ENCODE results near the gene KAZN. TPM values are rescaled to one million over a fixed set of nuclear protein-coding genes. Genes with fewer than 3 reads are reported as not detected.

The KAZN gene
- total RNA-seq, 1 experiment from 2014 or later, result 6.9 TPM

DNA sequence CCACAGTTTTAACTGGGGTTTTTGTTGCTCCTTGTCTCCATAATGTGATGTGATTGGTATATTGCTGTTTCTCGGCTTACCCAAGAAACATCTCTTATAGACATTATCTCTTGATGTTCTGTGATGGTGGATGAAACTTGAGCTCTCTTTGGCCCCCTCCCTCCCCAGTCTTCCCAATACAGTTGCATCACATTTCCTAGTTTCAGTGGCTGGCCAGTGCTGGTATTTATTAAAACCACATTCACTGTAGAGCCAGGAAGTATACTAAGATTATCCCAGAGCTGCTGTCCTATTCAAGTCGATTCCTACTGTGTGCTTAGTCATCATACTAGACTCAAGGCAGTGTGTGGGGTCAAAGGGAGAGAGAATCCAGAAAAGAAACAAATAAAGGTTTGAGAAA is 244.4 kb downstream of the KAZN start:
- Histone ChIP-seq H3K36me3 (replicated peaks; ENCODE audit: control insufficient read depth, insufficient read depth, low read length) (no peaks in the 10 kb centered on the region), H3K4me3 (ENCODE audit: insufficient read depth, low read depth, low read length) (no peak overlapping the region), H3K27me3 (ENCODE audit: control insufficient read depth, insufficient read depth, low read length) (no peaks in the 10 kb centered on the region)
- no peak for DNase-seq

DNA sequence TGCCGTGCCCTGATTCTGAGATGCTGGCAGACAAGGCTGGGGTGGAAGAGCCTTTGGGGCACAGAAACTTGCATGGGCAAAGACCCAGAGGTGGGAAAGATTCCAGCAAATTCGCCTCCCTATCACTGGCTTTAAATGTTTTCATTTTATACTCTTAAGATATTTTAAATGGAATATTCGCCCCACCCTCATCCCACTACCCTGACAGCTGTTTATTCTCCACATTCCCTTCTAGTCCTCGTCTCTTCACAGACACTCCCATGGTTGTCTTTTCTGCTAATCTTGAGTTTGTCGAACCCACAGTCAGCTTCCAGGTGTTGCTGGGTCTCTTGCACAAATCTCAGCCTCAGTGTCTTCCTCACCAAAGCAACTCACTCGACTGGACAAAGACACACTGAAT is 245.0 kb downstream of the KAZN start:
- Histone ChIP-seq H3K4me3 (ENCODE audit: insufficient read depth, low read depth, low read length) (no peak overlapping the region), H3K36me3 (replicated peaks; ENCODE audit: control insufficient read depth, insufficient read depth, low read length) (no peaks in the 10 kb centered on the region), H3K27me3 (ENCODE audit: control insufficient read depth, insufficient read depth, low read length) (no peaks in the 10 kb centered on the region)
- DNase-seq, result no peak

DNA sequence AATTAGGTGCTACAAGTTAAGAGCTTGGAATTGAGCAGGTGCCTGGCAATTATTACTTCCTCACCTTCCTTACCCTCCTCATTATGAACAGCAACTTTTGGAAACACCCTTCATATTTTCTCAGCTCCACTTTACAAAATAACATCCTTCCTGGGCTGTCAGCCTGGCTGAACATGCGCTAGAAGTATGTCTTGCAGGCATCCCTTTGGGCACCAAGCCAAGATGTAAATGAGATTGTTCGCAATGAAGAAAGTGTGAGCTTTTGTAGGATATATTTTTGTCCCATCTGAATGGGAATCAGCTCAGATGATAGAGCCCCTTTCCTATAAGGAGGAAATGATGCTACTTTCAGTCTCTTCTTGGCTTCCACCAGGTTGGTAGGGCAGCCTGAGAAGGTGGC is 245.9 kb downstream of the KAZN start:
- DNase-seq, result no peak
- Histone ChIP-seq H3K4me3 (ENCODE audit: insufficient read depth, low read depth, low read length) (no peak overlapping the region), H3K36me3 (replicated peaks; ENCODE audit: control insufficient read depth, insufficient read depth, low read length) (no peaks in the 10 kb centered on the region), H3K27me3 (ENCODE audit: control insufficient read depth, insufficient read depth, low read length) (no peaks in the 10 kb centered on the region)

DNA sequence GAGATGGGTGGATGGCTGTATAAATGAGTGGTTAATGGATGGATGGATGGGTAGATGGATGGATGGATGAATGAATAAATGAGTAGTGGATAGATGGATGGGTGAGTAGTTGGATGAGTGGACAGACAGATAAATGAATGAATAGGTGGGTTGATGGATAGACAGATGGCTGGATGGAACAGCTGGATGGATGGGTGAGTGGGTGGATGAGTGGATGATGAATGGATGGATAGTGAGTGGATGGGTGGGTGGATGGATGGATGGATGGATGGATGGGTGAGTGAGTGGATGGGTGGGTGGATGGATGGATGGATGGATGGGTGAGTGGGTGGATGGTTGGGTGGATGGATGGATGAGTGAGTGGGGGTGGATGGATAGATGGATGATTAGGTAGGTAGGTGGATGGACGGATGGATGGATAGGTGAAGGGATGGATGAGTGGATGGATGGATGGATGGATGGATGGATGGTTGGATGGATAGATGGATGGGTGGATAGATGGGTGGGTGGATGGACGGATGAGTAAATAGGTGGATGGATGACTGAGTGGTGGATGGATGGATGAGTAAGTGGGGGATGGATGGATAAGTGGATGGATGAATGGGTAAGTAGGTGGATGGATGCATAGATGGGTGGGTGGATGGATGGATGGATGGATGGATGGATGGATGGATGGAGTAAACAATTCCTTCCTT is 246.6 kb downstream of the KAZN start:
- H3K27me3 ChIP-seq (ENCODE audit: control insufficient read depth, insufficient read depth, low read length), result no peaks in the 10 kb centered on the region
- no peaks in the 10 kb centered on the region for H3K36me3 ChIP-seq (replicated peaks; ENCODE audit: control insufficient read depth, insufficient read depth, low read length)
- H3K4me3 ChIP-seq (ENCODE audit: insufficient read depth, low read depth, low read length), result no peak overlapping the region
- DNase-seq, result no peak

DNA sequence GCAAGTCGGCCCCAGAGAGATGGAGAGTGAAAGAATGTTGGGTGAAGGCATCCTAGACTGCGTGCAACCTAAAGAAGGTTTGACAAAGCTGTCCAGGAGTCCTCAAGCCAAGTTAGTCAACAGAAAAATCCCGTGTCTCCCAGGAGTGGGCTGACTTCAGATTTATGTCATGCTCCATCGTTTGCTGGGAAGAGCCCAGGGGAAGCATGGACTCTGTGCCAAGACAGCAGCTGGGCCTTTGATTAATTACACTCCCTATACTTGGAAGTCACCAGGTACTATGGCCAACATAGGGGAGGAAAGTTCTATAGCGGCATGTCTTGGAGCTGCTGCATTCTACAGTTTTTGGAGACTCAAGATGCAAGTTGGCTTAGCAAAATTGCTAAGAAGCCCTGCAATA is 247.4 kb downstream of the KAZN start:
- H3K36me3 ChIP-seq (replicated peaks; ENCODE audit: control insufficient read depth, insufficient read depth, low read length), result no peaks in the 10 kb centered on the region
- H3K27me3 ChIP-seq (ENCODE audit: control insufficient read depth, insufficient read depth, low read length), result no peaks in the 10 kb centered on the region
- H3K4me3 ChIP-seq (ENCODE audit: insufficient read depth, low read depth, low read length), result no peak overlapping the region
- DNase-seq, result no peak

DNA sequence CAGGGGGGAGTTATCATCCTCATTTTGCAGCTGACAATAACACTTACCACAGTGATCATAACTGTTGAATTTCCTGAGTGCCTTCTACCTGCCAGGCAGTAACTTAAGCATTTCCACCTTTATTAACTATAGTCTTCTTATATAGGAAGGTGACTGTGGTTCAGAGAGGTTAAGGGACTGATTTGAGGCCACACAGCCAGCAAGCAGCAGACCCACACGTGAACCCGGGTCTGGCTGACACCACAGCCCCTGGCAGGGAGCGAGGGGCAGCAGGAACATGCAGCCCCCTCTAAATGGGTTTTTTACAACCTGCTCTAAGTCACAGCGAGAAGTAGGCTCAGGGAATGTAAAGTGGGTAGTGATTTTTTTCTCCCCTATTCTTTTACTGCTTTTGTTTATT is 248.2 kb downstream of the KAZN start:
- Histone ChIP-seq H3K4me3 (ENCODE audit: insufficient read depth, low read depth, low read length) (no peak overlapping the region), H3K36me3 (replicated peaks; ENCODE audit: control insufficient read depth, insufficient read depth, low read length) (no peaks in the 10 kb centered on the region), H3K27me3 (ENCODE audit: control insufficient read depth, insufficient read depth, low read length) (no peaks in the 10 kb centered on the region)
- no peak for DNase-seq

DNA sequence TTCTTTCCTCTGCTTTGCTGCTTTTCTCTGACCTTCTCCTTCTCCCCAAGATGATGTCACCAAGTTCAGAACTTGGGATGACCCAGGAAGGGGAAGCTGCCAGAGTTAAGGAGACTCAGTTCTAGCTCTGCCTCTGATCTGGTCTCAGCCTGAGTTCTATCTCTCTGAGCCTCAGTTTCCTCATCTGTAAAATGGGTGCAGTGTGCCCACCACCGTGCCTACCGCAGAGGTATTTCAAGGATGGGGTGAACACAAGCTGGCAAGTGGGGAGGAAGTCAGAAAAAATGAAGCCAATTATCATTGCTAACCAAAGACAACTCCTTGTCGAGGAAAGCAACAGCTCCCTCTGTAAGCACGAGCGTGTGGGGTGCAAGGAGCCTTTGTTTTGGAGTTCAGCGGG is 249.7 kb downstream of the KAZN start:
- no peaks in the 10 kb centered on the region for H3K27me3 ChIP-seq (ENCODE audit: control insufficient read depth, insufficient read depth, low read length)
- no peak for DNase-seq
- no peaks in the 10 kb centered on the region for H3K36me3 ChIP-seq (replicated peaks; ENCODE audit: control insufficient read depth, insufficient read depth, low read length)
- H3K4me3 ChIP-seq (ENCODE audit: insufficient read depth, low read depth, low read length), result no peak overlapping the region

DNA sequence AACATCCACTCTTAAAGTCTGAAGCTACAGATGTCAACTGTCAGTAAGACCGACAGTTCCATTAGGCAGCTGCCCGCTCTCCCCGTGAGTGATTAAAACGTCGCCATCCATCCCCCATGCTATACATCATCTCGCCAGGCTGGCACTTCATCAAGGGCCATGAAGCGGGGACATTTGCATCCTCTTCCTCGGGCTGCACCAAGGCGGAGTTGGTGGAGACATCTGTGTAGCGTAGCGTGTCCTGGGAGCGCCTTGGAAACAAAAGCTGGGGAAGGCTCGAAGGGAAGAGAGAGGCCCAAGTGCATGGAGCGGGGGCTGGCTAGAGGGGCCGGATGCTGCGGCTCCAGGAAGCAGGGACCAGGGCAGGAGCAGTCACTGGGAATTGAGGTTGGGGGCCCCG is 250.1 kb downstream of the KAZN start:
- DNase-seq, result no peak
- Histone ChIP-seq H3K27me3 (ENCODE audit: control insufficient read depth, insufficient read depth, low read length) (no peaks in the 10 kb centered on the region), H3K36me3 (replicated peaks; ENCODE audit: control insufficient read depth, insufficient read depth, low read length) (no peaks in the 10 kb centered on the region), H3K4me3 (ENCODE audit: insufficient read depth, low read depth, low read length) (no peak overlapping the region)

DNA sequence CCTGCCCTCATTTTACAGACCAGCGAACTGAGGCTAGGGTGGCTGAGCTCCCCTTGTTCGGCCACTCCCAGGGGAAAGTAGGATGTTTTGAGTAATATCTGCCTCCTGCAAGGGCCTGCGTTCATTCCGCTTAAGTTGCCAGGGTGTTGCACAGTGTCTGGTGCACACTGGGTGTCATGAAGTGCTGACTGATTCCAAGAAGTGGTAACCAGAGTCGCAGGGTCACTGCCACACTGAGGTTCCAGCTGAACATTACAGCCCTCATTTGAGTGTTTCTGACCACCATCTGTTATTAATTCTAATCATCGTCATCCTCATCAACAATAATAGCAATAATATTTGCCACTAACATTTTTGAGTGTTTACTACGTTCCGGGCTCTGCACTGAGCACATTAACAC is 250.6 kb downstream of the KAZN start:
- Histone ChIP-seq H3K36me3 (replicated peaks; ENCODE audit: control insufficient read depth, insufficient read depth, low read length) (no peaks in the 10 kb centered on the region), H3K27me3 (ENCODE audit: control insufficient read depth, insufficient read depth, low read length) (no peaks in the 10 kb centered on the region), H3K4me3 (ENCODE audit: insufficient read depth, low read depth, low read length) (no peak overlapping the region)
- DNase-seq, result no peak

DNA sequence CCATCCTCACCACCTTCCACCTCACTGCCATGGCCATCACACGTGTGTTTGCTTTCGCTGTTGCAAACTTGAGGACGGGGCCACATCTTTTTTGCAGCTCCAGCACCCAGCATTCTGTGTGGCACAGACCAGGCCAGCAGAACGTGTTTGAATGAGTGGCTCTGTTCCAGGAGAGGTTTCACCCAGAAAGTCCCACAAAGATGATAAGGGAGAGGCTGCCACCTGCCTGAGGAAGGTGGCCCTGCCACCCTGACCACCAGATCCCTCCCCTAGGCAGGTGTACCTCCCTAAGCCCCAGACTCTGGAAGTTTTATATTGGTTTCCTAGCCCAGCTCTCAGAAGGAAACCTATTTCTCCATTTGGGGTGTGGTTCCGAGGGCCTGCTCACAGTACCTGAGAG is 252.1 kb downstream of the KAZN start:
- peak; percentile 75 for DNase-seq
- no peaks in the 10 kb centered on the region for H3K27me3 ChIP-seq (ENCODE audit: control insufficient read depth, insufficient read depth, low read length)
- no peaks in the 10 kb centered on the region for H3K36me3 ChIP-seq (replicated peaks; ENCODE audit: control insufficient read depth, insufficient read depth, low read length)
- H3K4me3 ChIP-seq (ENCODE audit: insufficient read depth, low read depth, low read length), result no peak overlapping the region

DNA sequence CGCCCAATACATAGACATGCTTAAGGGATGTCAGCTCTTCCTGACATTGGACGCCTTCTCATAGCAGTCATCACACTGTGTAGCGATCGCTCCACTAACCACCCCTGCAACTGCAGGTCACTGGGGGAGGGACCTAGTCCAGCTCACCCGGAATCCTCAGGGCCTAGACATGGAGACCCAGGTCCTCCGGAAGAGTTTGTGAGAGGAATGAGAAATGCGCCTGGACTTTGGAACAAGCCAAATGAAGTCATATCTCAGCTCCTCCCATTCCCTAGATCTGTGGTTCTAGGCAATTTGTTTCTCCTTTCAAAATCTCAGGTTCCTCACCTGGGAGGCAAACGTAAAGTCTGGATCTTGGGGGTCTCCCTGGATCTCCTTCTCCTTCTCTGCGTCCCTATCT is 253.3 kb downstream of the KAZN start:
- DNase-seq, result no peak
- Histone ChIP-seq H3K4me3 (ENCODE audit: insufficient read depth, low read depth, low read length) (no peak overlapping the region), H3K36me3 (replicated peaks; ENCODE audit: control insufficient read depth, insufficient read depth, low read length) (no peaks in the 10 kb centered on the region), H3K27me3 (ENCODE audit: control insufficient read depth, insufficient read depth, low read length) (no peaks in the 10 kb centered on the region)

DNA sequence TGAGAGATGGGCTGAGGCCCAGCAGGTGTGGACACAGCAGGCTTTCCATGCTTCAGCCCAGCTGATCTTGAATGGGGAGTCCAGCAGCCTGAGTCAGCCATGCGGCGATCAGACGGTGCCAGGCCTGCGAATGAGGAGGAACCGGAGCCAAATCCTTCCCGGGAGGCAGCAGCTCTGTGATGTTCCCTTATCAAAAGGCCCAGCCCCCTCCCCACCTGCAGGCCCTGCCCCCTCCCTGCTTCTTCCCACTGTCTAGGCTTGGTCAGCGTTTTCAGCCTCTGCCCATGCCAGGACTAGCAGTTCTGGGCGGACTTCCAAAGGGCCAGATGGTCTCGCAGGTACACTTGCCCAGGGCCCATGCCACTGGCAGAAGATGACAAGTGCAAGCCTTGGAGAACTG is 253.8 kb downstream of the KAZN start:
- no peak for DNase-seq
- Histone ChIP-seq H3K36me3 (replicated peaks; ENCODE audit: control insufficient read depth, insufficient read depth, low read length) (no peaks in the 10 kb centered on the region), H3K4me3 (ENCODE audit: insufficient read depth, low read depth, low read length) (no peak overlapping the region), H3K27me3 (ENCODE audit: control insufficient read depth, insufficient read depth, low read length) (no peaks in the 10 kb centered on the region)

DNA sequence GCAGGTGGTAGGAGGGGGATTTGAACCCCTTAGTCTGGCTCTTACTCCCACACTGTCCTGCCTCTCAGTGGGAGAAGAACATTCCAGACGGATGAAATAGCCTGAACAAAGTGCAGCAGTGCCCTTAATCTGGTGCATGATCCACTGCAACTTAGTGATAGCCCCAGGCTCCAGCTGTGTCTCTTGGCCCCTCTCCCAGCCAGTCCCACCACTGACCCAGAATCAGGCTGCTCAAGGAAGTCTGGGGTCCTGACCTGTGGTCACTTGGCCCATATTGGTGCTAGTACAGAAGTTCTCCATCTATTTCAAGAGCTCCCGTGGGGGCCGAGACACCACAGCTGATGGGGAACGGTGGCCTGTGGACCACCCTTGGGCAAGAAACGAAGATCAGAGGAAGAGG is 255.0 kb downstream of the KAZN start:
- no peak for DNase-seq
- Histone ChIP-seq H3K36me3 (replicated peaks; ENCODE audit: control insufficient read depth, insufficient read depth, low read length) (no peaks in the 10 kb centered on the region), H3K4me3 (ENCODE audit: insufficient read depth, low read depth, low read length) (no peak overlapping the region), H3K27me3 (ENCODE audit: control insufficient read depth, insufficient read depth, low read length) (no peaks in the 10 kb centered on the region)

DNA sequence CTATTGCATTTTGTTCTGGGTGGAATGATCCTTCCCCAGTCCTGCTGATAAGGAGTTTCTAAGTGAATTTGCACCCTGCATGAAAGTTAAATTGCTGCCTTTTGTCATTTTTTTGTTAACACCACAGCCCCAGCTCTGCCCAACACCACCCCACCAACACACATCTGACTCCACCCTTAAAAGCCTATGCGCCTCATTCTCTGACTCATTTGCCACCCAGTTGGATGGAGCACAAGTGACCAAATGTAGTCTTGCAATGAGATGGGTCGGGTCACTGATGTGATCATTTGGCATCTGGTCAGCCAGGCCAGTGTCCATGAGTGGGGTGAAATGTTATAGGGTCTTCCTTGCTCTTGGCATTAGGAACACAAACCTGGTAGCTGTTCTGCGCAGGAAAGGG is 256.8 kb downstream of the KAZN start:
- H3K36me3 ChIP-seq (replicated peaks; ENCODE audit: control insufficient read depth, insufficient read depth, low read length), result no peaks in the 10 kb centered on the region
- no peak overlapping the region for H3K4me3 ChIP-seq (ENCODE audit: insufficient read depth, low read depth, low read length)
- DNase-seq, result no peak

DNA sequence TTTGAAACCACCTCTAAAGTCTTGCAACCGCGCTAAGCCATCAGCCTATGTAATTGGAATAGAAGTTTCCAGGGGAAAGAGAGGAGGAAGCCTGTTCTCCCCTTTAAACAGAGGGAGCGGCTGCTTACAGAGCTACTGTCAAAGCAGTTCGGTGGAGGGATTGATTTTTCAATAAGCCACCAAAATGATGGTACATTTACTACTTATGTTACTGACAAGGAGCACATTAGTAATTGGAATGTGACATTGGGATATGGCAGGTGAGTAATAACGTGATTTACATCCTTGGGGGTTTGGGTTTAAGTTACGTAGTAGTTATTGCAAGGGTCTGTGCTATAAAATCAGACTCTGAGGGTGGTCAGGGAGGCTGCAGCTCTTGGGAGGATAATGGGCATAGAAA is 257.3 kb downstream of the KAZN start:
- DNase-seq, result no peak
- H3K27me3 ChIP-seq (ENCODE audit: control insufficient read depth, insufficient read depth, low read length), result no peaks in the 10 kb centered on the region
- no peak overlapping the region for H3K4me3 ChIP-seq (ENCODE audit: insufficient read depth, low read depth, low read length)
- no peaks in the 10 kb centered on the region for H3K36me3 ChIP-seq (replicated peaks; ENCODE audit: control insufficient read depth, insufficient read depth, low read length)

More for the DNA sequence above, 256.8 kb downstream of the KAZN start:
- H3K27me3 ChIP-seq (ENCODE audit: control insufficient read depth, insufficient read depth, low read length), result no peaks in the 10 kb centered on the region
